ENCODE results near the gene ZNF784. TPM values are rescaled to one million over a fixed set of nuclear protein-coding genes. Genes with fewer than 3 reads are reported as not detected.

Gene ZNF784
- total RNA-seq, 1 experiment from 2014 or later: 10.2 TPM

DNA sequence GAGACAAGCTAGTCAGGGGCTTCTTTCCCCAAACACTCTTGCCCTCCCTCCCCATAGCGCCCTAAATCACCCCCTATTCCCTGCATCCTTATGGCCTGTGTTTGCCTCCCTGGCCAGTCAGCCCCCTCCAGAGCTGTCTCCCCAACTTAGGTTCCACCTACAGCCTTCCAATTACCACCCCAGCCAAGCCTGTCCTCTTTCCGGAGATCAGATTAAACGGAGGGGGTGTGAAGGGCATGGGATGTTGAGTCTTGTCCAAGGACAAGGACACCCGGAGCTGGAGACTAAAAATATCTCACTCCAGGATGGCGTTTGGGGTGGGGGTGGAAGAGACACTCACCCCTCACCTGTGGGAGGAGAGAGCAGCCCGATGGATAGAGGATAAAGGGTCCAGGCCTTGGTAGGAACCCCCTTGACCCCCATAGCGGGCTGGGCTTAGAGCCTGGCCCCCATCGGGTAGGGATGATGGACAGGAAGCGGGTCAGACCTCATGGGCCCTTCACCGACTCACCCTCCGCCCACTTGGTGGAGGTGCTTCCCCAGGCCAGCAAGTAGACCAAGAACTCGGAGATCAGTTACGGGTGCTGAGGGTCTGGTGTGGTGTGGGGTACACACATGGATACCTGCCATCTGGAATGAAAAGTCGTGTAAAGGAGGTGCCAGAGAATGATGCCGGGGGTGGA is 12.9 kb downstream of the ZNF784 start:
- Mint-ChIP-seq H3K27ac (ENCODE audit: unreplicated experiment) (peak overlapping the region; percentile 31), H3K36me3 (ENCODE audit: insufficient read depth, unreplicated experiment) (peaks cover 13% of the 10 kb centered on the region), H3K4me1 (ENCODE audit: low read depth, unreplicated experiment) (peaks cover 5% of the 10 kb centered on the region), H3K4me3 (ENCODE audit: unreplicated experiment) (no peak overlapping the region), H3K27me3 (ENCODE audit: insufficient read depth, unreplicated experiment) (no peaks in the 10 kb centered on the region), H3K9me3 (ENCODE audit: unreplicated experiment) (no peaks in the 10 kb centered on the region)
- peaks cover 5% of the 10 kb centered on the region; the same call in 1 of the 2 replicates for H3K4me1 ChIP-seq
- no TSS peak for BruUV-seq (replicated peaks)
- no peaks in the 10 kb centered on the region for H3K36me3 ChIP-seq (ENCODE audit: control insufficient read depth, insufficient read depth, low read length)
- TF ChIP-seq, protein P1, sequence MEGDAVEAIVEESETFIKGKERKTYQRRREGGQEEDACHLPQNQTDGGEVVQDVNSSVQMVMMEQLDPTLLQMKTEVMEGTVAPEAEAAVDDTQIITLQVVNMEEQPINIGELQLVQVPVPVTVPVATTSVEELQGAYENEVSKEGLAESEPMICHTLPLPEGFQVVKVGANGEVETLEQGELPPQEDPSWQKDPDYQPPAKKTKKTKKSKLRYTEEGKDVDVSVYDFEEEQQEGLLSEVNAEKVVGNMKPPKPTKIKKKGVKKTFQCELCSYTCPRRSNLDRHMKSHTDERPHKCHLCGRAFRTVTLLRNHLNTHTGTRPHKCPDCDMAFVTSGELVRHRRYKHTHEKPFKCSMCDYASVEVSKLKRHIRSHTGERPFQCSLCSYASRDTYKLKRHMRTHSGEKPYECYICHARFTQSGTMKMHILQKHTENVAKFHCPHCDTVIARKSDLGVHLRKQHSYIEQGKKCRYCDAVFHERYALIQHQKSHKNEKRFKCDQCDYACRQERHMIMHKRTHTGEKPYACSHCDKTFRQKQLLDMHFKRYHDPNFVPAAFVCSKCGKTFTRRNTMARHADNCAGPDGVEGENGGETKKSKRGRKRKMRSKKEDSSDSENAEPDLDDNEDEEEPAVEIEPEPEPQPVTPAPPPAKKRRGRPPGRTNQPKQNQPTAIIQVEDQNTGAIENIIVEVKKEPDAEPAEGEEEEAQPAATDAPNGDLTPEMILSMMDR (IDR thresholded peaks at IDR 0.05; ENCODE audit: insufficient read depth in 1 of 2, low read depth in 1 of 2, low read length in 1 of 2, severe bottlenecking in 1 of 2, unreplicated experiment in 1 of 2): no peak
- H3K9me3 ChIP-seq: no peaks in the 10 kb centered on the region
- H3K27me3 ChIP-seq (replicated peaks; ENCODE audit: control insufficient read depth, insufficient read depth, low read length): no peaks in the 10 kb centered on the region
- POLR2A ChIA-PET: no interaction called here
- H3K4me3 ChIP-seq (ENCODE audit: low read depth, low read length): no peak overlapping the region
- CTCF ChIA-PET: no interaction called here
- no peak for DNase-seq
- intact Hi-C loops (cut with micrococcal nuclease; ENCODE audit: unreplicated experiment): no loop called here

DNA sequence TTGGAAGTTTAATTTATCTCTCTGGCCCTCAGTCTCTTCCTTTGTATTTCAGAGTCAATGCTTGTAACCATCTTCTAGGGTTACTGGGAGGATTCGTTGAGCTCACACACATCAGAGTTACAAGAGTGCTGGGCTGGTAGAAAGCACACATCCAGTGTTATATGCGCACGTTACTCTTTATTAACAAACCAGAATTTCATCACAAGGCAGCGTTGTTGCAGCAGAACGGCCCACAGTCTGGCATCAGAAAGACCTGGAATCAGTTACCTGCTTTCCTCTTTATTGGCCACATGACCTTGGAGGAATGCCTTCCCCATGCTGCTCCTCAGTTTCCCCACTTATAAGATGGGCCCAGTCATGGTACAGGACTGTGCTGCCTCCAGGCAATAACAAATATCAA is 15.0 kb downstream of the ZNF784 start:
- CTCF ChIA-PET: no interaction called here
- H3K4me3 Mint-ChIP-seq (ENCODE audit: unreplicated experiment): no peak overlapping the region
- no peaks in the 10 kb centered on the region for H3K9me3 Mint-ChIP-seq (ENCODE audit: unreplicated experiment)
- Histone ChIP-seq H3K36me3 (ENCODE audit: control insufficient read depth, insufficient read depth, low read length) (no peaks in the 10 kb centered on the region), H3K4me3 (ENCODE audit: low read depth, low read length) (no peak overlapping the region), H3K9me3 (no peaks in the 10 kb centered on the region), H3K27me3 (replicated peaks; ENCODE audit: control insufficient read depth, insufficient read depth, low read length) (no peaks in the 10 kb centered on the region), H3K4me1 (peaks cover 6% of the 10 kb centered on the region; the same call in 1 of the 2 replicates)
- POLR2A ChIA-PET: no interaction called here
- peaks cover 12% of the 10 kb centered on the region for H3K4me1 Mint-ChIP-seq (ENCODE audit: low read depth, unreplicated experiment)
- TF ChIP-seq, protein P1 (IDR thresholded peaks at IDR 0.05; ENCODE audit: insufficient read depth in 1 of 2, low read depth in 1 of 2, low read length in 1 of 2, severe bottlenecking in 1 of 2, unreplicated experiment in 1 of 2): no peak
- no peak overlapping the region for H3K27ac Mint-ChIP-seq (ENCODE audit: unreplicated experiment)
- intact Hi-C loops (cut with micrococcal nuclease; ENCODE audit: unreplicated experiment): no loop called here
- H3K36me3 Mint-ChIP-seq (ENCODE audit: insufficient read depth, unreplicated experiment): peaks cover 31% of the 10 kb centered on the region
- no TSS peak for BruUV-seq (replicated peaks)
- H3K27me3 Mint-ChIP-seq (ENCODE audit: insufficient read depth, unreplicated experiment): no peaks in the 10 kb centered on the region
- no peak for DNase-seq

DNA sequence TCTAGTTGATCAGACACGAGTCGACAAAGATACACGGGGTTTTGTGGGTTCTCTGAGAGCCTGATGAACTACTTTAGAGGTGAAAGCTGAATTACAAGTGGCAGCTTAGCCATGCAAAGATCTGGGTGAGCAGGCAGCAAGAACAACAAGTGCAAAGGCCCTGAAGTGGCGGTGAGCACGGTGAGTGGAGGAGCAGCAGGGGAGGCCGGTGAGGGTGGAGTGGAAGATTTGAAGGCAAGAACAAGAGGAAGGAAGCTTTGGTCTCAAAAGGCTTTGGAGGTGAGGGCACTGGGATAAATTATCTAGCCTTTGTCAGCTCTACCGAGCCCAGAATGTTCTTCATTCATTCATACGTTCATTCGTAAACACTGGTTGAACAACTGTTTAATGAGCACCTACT is 17.5 kb downstream of the ZNF784 start:
- POLR2A ChIA-PET: interaction anchor here (0.7 to 2.8 kb wide), 4 partner anchors 18 to 93 kb away, joined by 4 to 22 read pairs (median 12); partner anchors contain the start of gene ZNF784
- TF ChIP-seq, protein P1 (IDR thresholded peaks at IDR 0.05; ENCODE audit: insufficient read depth in 1 of 2, low read depth in 1 of 2, low read length in 1 of 2, severe bottlenecking in 1 of 2, unreplicated experiment in 1 of 2): no peak
- CTCF ChIA-PET: interaction anchor here (0.6 to 3.0 kb wide), 16 partner anchors 17 to 641 kb away, joined by 3 to 30 read pairs (median 6); partner anchors contain the start of genes ISOC2 and ZNF784
- no peaks in the 10 kb centered on the region for H3K9me3 Mint-ChIP-seq (ENCODE audit: unreplicated experiment)
- TSS peak; percentile 25 for BruUV-seq (replicated peaks)
- peak overlapping the region; percentile 88 for H3K27ac Mint-ChIP-seq (ENCODE audit: unreplicated experiment)
- no peak overlapping the region for H3K4me3 ChIP-seq (ENCODE audit: low read depth, low read length)
- H3K4me3 Mint-ChIP-seq (ENCODE audit: unreplicated experiment): peak overlapping the region; percentile 86
- no peak for DNase-seq
- intact Hi-C loops (cut with micrococcal nuclease; ENCODE audit: unreplicated experiment): loop anchor here (1.0 kb wide), 3 partner anchors 17 to 90 kb away; partner anchors contain the start of gene ZNF784
- H3K27me3 Mint-ChIP-seq (ENCODE audit: insufficient read depth, unreplicated experiment): no peaks in the 10 kb centered on the region
- H3K4me1 Mint-ChIP-seq (ENCODE audit: low read depth, unreplicated experiment): peaks cover 12% of the 10 kb centered on the region
- H3K36me3 ChIP-seq (ENCODE audit: control insufficient read depth, insufficient read depth, low read length): no peaks in the 10 kb centered on the region
- H3K27me3 ChIP-seq (replicated peaks; ENCODE audit: control insufficient read depth, insufficient read depth, low read length): no peaks in the 10 kb centered on the region
- H3K4me1 ChIP-seq: peaks cover 6% of the 10 kb centered on the region; the same call in 1 of the 2 replicates
- peaks cover 32% of the 10 kb centered on the region for H3K36me3 Mint-ChIP-seq (ENCODE audit: insufficient read depth, unreplicated experiment)
- H3K9me3 ChIP-seq: no peaks in the 10 kb centered on the region

All from Caco-2 (cell line).